Osteocyte (in vitro differentiated cells): ENCODE measurements around the gene PTPN14. TPM values are rescaled to one million over a fixed set of nuclear protein-coding genes. Genes with fewer than 3 reads are reported as not detected.

Experiments
- DNase-seq: peaks from one replicate; pipeline ENCODE4 v3.0.0; 2021; ENCODE audit warnings: mixed read lengths; ENCODE audit not compliant: unreplicated experiment; ENCODE audit errors: extremely low spot score
- H3K27ac Mint-ChIP-seq: one replicate; pipeline ENCODE4 v1.8.0; 2021; ENCODE audit warnings: mild to moderate bottlenecking, mixed read lengths; ENCODE audit not compliant: unreplicated experiment
- H3K27me3 Mint-ChIP-seq: one replicate; pipeline ENCODE4 v1.8.0; 2021; ENCODE audit warnings: mixed read lengths; ENCODE audit not compliant: unreplicated experiment
- H3K36me3 Mint-ChIP-seq: one replicate; pipeline ENCODE4 v1.8.0; 2021; ENCODE audit warnings: mixed read lengths; ENCODE audit not compliant: unreplicated experiment
- H3K4me1 Mint-ChIP-seq: one replicate; pipeline ENCODE4 v1.8.0; 2021; ENCODE audit warnings: mixed read lengths; ENCODE audit not compliant: unreplicated experiment
- H3K4me3 Mint-ChIP-seq: one replicate; pipeline ENCODE4 v1.8.0; 2021; ENCODE audit warnings: mild to moderate bottlenecking, moderate library complexity, mixed read lengths; ENCODE audit not compliant: unreplicated experiment
- H3K9me3 Mint-ChIP-seq: one replicate; pipeline ENCODE4 v1.8.0; 2021; ENCODE audit warnings: mixed read lengths; ENCODE audit not compliant: unreplicated experiment
- total RNA-seq: library from RNA; stranded (reverse); gene quantifications from 2 replicates; pipeline ENCODE4 v1.2.1, GENCODE V29; 2021
- TF ChIP-seq, protein P1 (sequence below): fragments of 200-600 bp; sonication (generic); IDR thresholded peaks from 2 replicates; pipeline ENCODE4 v1.5.0; 2021; ENCODE audit warnings: antibody characterized with exemption, mild to moderate bottlenecking, moderate library complexity

Gene PTPN14
- total RNA-seq, 1 donor from 2014 or later: 140 TPM

DNA sequence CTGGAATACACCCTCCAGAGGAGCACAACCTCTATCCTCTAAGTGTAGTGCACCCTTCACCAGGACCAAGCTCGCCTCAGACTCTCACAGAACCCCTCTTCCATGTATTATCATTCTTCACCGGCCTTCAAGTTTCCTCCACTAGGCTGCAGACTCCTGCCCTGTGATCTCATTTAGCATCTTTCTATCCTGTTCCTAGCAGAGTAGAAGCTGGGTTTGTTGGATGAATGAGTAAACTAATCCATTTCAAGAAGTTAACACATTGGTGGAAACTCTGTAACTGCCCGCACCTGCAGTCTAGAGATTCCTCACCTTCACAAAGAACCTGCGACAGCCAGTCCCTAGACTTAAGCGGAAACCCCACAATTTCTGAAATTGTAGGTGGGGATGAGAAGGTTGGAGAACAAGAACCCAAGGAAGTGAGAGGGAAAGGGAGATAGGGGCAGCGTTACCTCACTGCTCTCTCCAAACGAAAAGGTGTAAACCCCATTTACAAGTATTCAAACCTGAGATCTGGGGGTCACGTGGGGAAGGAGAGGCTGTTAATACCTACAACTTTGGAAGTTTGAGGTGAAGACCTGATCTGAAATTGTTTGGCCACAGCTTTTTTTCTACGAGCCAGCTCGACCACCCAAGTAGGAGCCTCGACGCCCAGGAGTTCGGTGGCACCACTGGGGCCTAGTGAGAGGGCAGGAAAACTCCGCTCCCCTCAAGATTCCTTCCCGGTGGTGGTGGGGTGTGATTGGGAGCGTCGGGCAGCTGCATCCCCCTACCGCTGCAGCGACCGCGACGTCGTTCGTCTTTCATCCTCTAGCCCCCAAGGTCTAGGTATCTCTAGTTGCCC lies 1.2 kb downstream of the PTPN14 start:
- Mint-ChIP-seq H3K4me1 (peaks cover 57% of the 10 kb centered on the region), H3K27me3 (no peaks in the 10 kb centered on the region), H3K36me3 (peaks cover 2% of the 10 kb centered on the region), H3K9me3 (no peaks in the 10 kb centered on the region), H3K27ac (peak overlapping the region; percentile 96), H3K4me3 (peak overlapping the region; percentile 95)
- no peak for DNase-seq
- TF ChIP-seq, protein P1, sequence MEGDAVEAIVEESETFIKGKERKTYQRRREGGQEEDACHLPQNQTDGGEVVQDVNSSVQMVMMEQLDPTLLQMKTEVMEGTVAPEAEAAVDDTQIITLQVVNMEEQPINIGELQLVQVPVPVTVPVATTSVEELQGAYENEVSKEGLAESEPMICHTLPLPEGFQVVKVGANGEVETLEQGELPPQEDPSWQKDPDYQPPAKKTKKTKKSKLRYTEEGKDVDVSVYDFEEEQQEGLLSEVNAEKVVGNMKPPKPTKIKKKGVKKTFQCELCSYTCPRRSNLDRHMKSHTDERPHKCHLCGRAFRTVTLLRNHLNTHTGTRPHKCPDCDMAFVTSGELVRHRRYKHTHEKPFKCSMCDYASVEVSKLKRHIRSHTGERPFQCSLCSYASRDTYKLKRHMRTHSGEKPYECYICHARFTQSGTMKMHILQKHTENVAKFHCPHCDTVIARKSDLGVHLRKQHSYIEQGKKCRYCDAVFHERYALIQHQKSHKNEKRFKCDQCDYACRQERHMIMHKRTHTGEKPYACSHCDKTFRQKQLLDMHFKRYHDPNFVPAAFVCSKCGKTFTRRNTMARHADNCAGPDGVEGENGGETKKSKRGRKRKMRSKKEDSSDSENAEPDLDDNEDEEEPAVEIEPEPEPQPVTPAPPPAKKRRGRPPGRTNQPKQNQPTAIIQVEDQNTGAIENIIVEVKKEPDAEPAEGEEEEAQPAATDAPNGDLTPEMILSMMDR: peak; percentile 48

DNA sequence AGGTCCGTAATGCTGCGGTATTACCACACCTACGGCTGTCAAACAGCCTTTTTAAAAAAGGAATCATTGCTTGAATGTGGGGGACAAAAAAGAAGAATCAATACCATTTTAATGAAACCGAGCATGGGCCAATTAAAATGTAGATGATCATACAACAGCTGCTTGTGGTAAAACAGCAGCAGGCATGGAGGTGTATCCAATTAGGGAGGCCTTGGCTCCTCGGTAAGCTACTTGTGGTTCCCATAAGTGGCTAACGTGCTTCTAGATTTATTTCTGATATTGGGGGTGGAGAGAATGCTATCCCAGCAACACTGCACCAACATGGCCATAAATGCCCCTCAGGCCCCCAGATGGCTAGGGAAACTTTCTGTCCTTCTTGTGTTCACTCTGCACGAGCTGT lies 1.8 kb downstream of the PTPN14 start:
- H3K27ac Mint-ChIP-seq: peak overlapping the region; percentile 96
- TF ChIP-seq, protein P1: no peak
- peaks cover 64% of the 10 kb centered on the region for H3K4me1 Mint-ChIP-seq

GRCh38 chr1:214548988-214549387 lies 2.4 kb downstream of the PTPN14 start:
- Mint-ChIP-seq H3K9me3 (no peaks in the 10 kb centered on the region), H3K27me3 (no peaks in the 10 kb centered on the region), H3K27ac (peak overlapping the region; percentile 96), H3K36me3 (peaks cover 2% of the 10 kb centered on the region), H3K4me1 (peaks cover 67% of the 10 kb centered on the region), H3K4me3 (peak overlapping the region; percentile 95)
- no peak for DNase-seq
- TF ChIP-seq, protein P1: no peak

More for the DNA sequence above, 1.8 kb downstream of the PTPN14 start:
- Mint-ChIP-seq H3K4me3 (peak overlapping the region; percentile 95), H3K36me3 (peaks cover 2% of the 10 kb centered on the region), H3K9me3 (no peaks in the 10 kb centered on the region), H3K27me3 (no peaks in the 10 kb centered on the region)
- DNase-seq: no peak

- H3K4me3 Mint-ChIP-seq: peak overlapping the region; percentile 95
- peak overlapping the region; percentile 96 for H3K27ac Mint-ChIP-seq
- H3K4me1 Mint-ChIP-seq: peaks cover 68% of the 10 kb centered on the region
- no peaks in the 10 kb centered on the region for H3K27me3 Mint-ChIP-seq
- TF ChIP-seq, protein P1: no peak
- H3K36me3 Mint-ChIP-seq: peaks cover 4% of the 10 kb centered on the region
- no peaks in the 10 kb centered on the region for H3K9me3 Mint-ChIP-seq
- DNase-seq: no peak
Observed at GRCh38 chr1:214548271-214548670, 3.1 kb downstream of the PTPN14 start.

DNA sequence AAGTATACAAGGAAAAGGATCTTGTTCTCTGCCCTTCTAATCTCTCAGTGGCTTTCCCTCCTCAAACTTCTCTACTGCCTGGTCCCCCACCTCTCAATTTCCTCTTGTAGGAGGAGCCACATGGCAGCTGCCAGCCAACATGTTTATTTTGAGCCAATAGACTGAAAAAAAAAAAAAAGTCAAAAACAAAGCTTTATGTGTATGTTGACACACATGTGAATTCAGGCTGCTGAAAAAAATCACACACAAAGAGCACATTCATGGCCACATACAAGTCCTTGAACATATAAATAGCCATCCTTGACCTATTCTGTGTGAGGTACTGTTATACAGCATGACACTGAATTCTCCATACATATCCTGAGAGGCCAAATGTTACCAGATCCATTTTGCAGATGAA lies 3.7 kb downstream of the PTPN14 start:
- Mint-ChIP-seq H3K27ac (peak overlapping the region; percentile 59), H3K4me3 (peak overlapping the region; percentile 95), H3K27me3 (no peaks in the 10 kb centered on the region), H3K9me3 (no peaks in the 10 kb centered on the region), H3K4me1 (peaks cover 68% of the 10 kb centered on the region), H3K36me3 (peaks cover 4% of the 10 kb centered on the region)
- TF ChIP-seq, protein P1: no peak
- no peak for DNase-seq
